Central memory CD4-positive, alpha-beta T cell (primary cell): ENCODE data around the gene TBX19.
"Not testable (repeated sequence)": the region's sequence is repeated elsewhere in the genome, so short reads cannot be mapped to it uniquely, and the experiment has no call there.

Source experiments
- DNase-seq: peaks from one replicate; pipeline ENCODE4 v3.0.0; 2022

TBX19 gene

GRCh38 chr1:168320800-168321450 lies 40.2 kb downstream of the TBX19 start:
- no peak for DNase-seq

- no peak for DNase-seq
Observed at GRCh38 chr1:168321945-168322344, 41.3 kb downstream of the TBX19 start.

- DNase-seq, result no peak
Observed at GRCh38 chr1:168324745-168325425, 44.2 kb downstream of the TBX19 start.

- no peak for DNase-seq
Observed at GRCh38 chr1:168328731-168329364, 48.2 kb downstream of the TBX19 start.

GRCh38 chr1:168330285-168330684 lies 49.6 kb downstream of the TBX19 start:
- DNase-seq, result no peak

DNA sequence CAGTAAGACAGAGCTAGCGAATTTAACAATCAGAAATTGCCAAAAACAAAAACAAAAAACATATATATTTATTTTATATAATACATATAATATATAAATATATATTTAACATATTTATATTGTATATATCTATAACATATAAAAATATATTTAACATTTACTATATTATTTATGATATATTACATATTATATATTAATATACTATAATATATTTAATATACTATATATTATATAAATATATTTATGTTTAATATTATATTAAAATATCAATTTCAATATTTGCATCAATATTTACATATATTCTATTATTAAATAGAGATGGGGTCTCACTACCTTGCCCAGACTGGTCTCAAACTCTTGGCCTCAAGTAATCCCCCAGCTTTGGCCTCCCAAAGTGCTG lies 50.9 kb downstream of the TBX19 start:
- DNase-seq, result no peak

GRCh38 chr1:168333562-168334276 lies 53.0 kb downstream of the TBX19 start:
- no peak for DNase-seq

- DNase-seq, result no peak
Observed at GRCh38 chr1:168335500-168335899, 54.8 kb downstream of the TBX19 start.

DNA sequence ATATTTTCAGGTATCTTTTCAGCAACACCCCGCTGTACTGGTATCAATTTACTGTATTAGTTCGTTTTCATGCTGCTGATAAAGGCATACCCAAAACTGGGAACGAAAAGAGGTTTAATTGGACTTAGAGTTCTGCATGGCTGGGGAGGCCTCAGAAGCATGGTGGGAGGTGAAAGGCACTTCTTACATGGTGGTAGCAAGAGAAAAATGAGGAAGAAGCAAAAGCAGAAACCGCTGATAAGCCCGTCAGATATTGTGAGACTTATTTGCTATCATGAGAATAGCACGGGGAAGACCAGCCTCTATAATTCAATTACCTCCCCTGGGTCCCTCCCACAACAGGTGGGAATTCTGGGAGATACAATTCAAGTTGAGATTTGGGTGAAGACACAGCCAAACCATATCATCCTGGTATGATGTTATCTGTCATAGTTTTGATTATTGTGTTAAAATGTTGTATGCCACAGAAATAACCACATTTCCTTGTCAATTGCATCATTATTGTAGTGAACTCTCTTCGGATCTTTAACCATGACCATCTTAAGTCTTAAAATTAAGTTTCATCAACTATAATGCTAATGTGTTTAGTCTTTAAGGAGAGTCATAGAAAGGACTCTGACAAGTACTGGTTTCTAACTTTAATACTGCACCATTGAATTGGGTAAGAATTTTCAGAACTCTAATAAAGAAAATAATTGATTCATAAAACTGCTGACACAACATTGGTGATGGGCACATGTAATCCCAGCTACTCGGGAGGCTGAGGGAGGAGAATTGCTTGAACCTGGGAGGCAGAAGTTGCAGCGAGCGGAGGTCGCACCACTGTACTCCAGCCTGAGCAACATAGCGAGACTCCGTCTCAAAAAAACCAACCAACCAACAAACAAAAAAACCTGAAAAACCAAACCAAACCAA lies 58.2 kb downstream of the TBX19 start:
- no peak for DNase-seq

GRCh38 chr1:168340781-168341482 lies 60.3 kb downstream of the TBX19 start:
- DNase-seq, result no peak

DNA sequence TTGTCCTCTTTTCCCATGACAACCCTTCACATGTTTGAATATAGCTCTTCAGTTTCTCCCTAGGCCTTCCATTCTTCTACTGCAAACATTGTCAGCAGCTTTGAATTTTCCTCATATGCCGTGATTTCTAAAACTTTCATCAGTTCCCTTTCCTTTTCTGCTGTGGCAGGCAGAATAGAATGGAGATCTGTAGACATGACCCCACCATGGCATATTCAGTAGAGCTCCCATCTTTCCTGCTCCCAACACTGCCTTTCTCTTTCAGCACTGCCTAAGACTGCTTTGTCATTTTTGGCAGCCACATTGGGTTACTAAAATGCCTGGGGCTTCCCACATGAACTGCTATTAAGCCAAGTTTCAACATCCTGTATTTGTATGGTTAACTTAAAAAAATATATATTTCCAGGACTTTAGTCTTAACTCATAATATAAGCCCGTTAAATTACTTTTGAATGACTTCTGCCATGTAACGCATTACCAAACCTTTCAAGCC lies 60.9 kb downstream of the TBX19 start:
- no peak for DNase-seq

DNA sequence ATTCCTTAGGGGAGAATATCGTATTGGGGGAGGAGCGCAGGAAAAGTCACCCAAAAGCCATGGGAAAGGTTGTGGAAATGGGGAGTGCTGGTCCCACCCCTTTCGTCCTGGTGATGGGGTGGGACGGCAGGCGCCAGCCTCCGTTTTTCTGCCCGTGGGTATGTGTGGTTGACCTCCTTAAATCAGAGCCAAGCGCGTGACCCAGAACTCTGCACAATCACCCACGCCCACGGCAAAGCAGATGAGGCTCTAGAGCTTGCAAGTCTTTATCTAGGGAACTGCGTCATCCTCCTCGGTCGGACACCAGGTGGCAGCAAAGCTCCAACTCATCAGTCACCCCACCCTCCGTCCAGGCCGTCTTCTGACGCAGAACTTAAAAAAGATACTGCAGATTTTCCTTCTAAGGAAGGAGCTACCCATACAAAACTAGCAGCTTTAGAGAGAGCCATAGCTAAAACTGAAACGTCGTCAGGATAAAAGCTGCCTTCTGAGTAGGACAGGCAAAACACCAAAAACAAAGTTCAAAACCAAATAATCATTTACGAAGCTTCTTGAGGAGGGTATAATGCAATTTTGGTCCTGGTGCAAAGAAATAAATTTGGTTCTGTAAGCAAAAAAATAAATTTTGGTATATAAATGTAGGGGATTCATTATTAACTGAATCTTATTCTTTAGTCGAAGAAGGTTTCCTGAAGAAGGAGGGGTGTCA lies 62.0 kb downstream of the TBX19 start:
- peak; percentile 85 for DNase-seq

DNA sequence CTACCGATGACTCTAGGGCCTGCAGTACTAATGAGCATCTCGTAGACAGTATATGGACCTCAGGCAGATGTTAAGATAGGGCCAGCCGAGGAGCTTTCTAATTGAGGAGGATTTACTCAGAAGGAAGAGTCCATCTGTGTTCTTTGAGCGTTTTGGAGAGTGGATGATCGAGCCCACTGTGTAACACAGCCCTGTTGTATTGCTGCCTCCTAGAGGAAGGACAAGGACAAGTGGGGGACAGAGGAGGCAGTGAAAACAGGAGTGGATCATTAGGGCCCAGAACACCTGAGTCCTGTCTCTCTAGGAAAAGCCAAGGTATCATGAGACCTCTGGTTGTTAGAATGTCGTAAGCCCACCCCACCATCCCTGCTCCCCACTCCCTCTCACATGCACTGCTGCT lies 62.9 kb downstream of the TBX19 start:
- DNase-seq, result no peak

DNA sequence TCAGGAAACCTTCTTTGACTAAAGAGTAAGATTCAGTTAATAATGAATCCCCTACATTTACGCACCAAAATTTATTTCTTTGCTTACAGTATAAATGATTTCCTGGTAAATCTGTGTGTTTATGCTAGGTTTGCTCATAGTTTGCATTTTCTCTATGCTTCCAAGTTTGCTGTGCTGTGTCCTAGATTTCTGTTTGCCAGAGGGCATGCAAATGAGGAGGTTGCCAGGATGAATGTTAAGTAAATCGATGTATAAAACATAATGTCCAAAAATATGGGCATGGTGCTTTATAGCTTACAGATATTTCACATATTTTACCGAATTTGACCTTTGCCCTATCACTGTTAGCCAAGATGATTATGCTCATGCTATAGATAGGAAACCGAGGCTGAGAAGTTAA lies 63.8 kb downstream of the TBX19 start:
- DNase-seq, result no peak

GRCh38 chr1:168345939-168346338 lies 65.3 kb downstream of the TBX19 start:
- DNase-seq, result peak; percentile 10

- no peak for DNase-seq
Observed at GRCh38 chr1:168347630-168348029, 67.0 kb downstream of the TBX19 start.

DNA sequence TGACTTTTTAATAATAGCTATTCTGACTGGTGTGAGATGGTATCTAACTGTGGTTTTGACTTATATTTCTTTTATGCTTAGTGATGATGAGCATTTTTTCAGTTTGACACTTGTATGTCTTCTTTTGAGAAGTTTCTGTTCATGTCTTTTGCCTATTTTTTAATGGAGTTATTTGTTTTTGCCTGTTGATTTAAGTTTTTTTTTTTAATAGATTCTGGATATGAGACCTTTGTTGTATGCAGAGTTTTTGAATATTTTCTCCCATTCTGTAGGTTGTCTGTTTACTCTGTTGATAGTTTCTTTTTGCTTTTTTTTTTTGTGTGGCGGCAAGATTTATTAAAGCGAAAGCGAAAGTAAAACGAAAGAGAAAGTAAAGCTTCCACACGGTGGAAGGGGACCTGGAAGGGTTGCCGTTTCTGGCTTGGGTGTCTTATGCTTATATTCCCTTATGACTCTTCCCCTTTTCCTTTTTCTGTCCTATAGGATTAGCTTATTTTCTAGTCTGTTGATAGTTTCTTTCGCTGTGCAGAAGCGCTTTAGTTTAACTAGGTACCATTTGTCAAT lies 67.6 kb downstream of the TBX19 start:
- peak; percentile 37 for DNase-seq

- not testable (repeated sequence) for DNase-seq
Observed at GRCh38 chr1:168354335-168355269, 73.9 kb downstream of the TBX19 start.
